Ammon's horn (tissue), 1 donor: ENCODE results near the gene HPSE2.

Source experiments
- DNase-seq: peaks from one replicate; pipeline ENCODE4 v3.0.0-alpha.2; 2016; ENCODE audit warnings: low spot score

The HPSE2 gene

GRCh38 chr10:98463016-98463415 is 772.6 kb downstream of the HPSE2 start:
- DNase-seq: no peak

GRCh38 chr10:98461500-98461842 is 774.2 kb downstream of the HPSE2 start:
- DNase-seq: no peak

GRCh38 chr10:98460837-98461499 is 774.7 kb downstream of the HPSE2 start:
- DNase-seq: no peak

GRCh38 chr10:98458809-98459784 is 776.6 kb downstream of the HPSE2 start:
- no peak for DNase-seq

GRCh38 chr10:98457721-98458120 is 777.9 kb downstream of the HPSE2 start:
- no peak for DNase-seq

GRCh38 chr10:98456686-98457482 is 778.8 kb downstream of the HPSE2 start:
- no peak for DNase-seq

GRCh38 chr10:98456043-98456570 is 779.5 kb downstream of the HPSE2 start:
- DNase-seq: no peak

GRCh38 chr10:98453729-98454128 is 781.9 kb downstream of the HPSE2 start:
- no peak for DNase-seq

- no peak for DNase-seq
Measured at GRCh38 chr10:98450618-98451017, 785.0 kb downstream of the HPSE2 start.

GRCh38 chr10:98449287-98449686 is 786.4 kb downstream of the HPSE2 start:
- DNase-seq: no peak

- DNase-seq: peak; percentile 67
Measured at GRCh38 chr10:98446661-98447221, 788.9 kb downstream of the HPSE2 start, which contains the start of gene HPS1. HPS1 (minus strand) TSS chr10:98446935; CDS start chr10:98443240, 3,695 bp downstream.

GRCh38 chr10:98446151-98446660 is 789.4 kb downstream of the HPSE2 start:
- DNase-seq: peak; percentile 55

GRCh38 chr10:98445200-98445812 is 790.3 kb downstream of the HPSE2 start:
- no peak for DNase-seq

- DNase-seq: peak; percentile 63
Measured at GRCh38 chr10:98444314-98445006, 791.2 kb downstream of the HPSE2 start.

GRCh38 chr10:98438715-98439114 is 796.9 kb downstream of the HPSE2 start:
- DNase-seq: no peak

GRCh38 chr10:98436704-98437103 is 798.9 kb downstream of the HPSE2 start:
- peak; percentile 45 for DNase-seq

GRCh38 chr10:98435178-98435577 is 800.5 kb downstream of the HPSE2 start:
- DNase-seq: no peak

GRCh38 chr10:98433881-98434732 is 801.5 kb downstream of the HPSE2 start:
- no peak for DNase-seq

- DNase-seq: no peak
Measured at GRCh38 chr10:98433371-98433770, 802.3 kb downstream of the HPSE2 start.
